Loucy (cell line): ENCODE results near the gene SEPSECS.

ENCODE experiments used
- H2AFZ ChIP-seq: fragments of 200-600 bp; sonication (generic); 2 replicates; pipeline ENCODE4 v1.6.0; 2016; ENCODE audit warnings: antibody characterized with exemption, mild to moderate bottlenecking, low read length, moderate library complexity
- H3F3A ChIP-seq: fragments of 200-600 bp; 2 replicates; pipeline ENCODE4 v1.6.0; 2016; ENCODE audit warnings: antibody characterized with exemption, low read depth, mild to moderate bottlenecking
- H3K27me3 ChIP-seq: fragments of 200-600 bp; sonication (generic); 2 replicates; pipeline ENCODE4 v1.6.1; 2014; ENCODE audit warnings: low read length, mild to moderate bottlenecking; ENCODE audit not compliant: insufficient read depth, poor library complexity, severe bottlenecking
- H3K36me3 ChIP-seq: fragments of 200-600 bp; sonication (generic); 2 replicates; pipeline ENCODE4 v1.6.1; 2016; ENCODE audit warnings: low read length; ENCODE audit not compliant: insufficient read depth
- H3K4me1 ChIP-seq: fragments of 200-600 bp; sonication (generic); 2 replicates; pipeline ENCODE4 v1.5.1; 2014; ENCODE audit warnings: low read length, mild to moderate bottlenecking; ENCODE audit not compliant: insufficient read depth, poor library complexity, severe bottlenecking
- H3K4me2 ChIP-seq: fragments of 200-600 bp; sonication (generic); 2 replicates; pipeline ENCODE4 v1.6.0; 2014; ENCODE audit warnings: antibody characterized with exemption, low read length, low read depth, mild to moderate bottlenecking; ENCODE audit not compliant: poor library complexity, severe bottlenecking
- H3K4me3 ChIP-seq: fragments of 200-600 bp; sonication (generic); 2 replicates; pipeline ENCODE4 v1.5.1; 2014; ENCODE audit warnings: low read length, mild to moderate bottlenecking, mixed read lengths; ENCODE audit not compliant: poor library complexity, severe bottlenecking
- H3K79me2 ChIP-seq: fragments of 200-600 bp; sonication (generic); 2 replicates; pipeline ENCODE4 v1.6.1; 2014; ENCODE audit warnings: low read length; ENCODE audit not compliant: insufficient read depth
- H3K9ac ChIP-seq: fragments of 200-600 bp; sonication (generic); 2 replicates; pipeline ENCODE4 v1.6.0; 2014; ENCODE audit warnings: mild to moderate bottlenecking, low read depth, low read length, moderate library complexity; ENCODE audit not compliant: poor library complexity, severe bottlenecking
- H3K9me2 ChIP-seq: fragments of 200-600 bp; sonication (generic); replicated peaks from 2 replicates; pipeline ENCODE4 v1.6.1; 2016; ENCODE audit warnings: low read depth, low read length, mixed read lengths
- H3K9me3 ChIP-seq: fragments of 200-600 bp; sonication (generic); 2 replicates; pipeline ENCODE4 v1.6.1; 2014; ENCODE audit warnings: mild to moderate bottlenecking, antibody characterized with exemption, low read length, low read depth; ENCODE audit not compliant: insufficient read depth
- H4K20me1 ChIP-seq: fragments of 200-600 bp; sonication (generic); 2 replicates; pipeline ENCODE4 v1.6.0; 2014; ENCODE audit warnings: antibody characterized with exemption, low read length, mild to moderate bottlenecking; ENCODE audit not compliant: insufficient read depth, poor library complexity, severe bottlenecking
- CTCF ChIP-seq: fragments of 200-600 bp; sonication (generic); conservative IDR thresholded peaks from 2 replicates; pipeline ENCODE4 v1.5.1; 2014; ENCODE audit warnings: mild to moderate bottlenecking, antibody characterized with exemption, low read length
- EZH2phosphoT487 ChIP-seq: fragments of 200-600 bp; IDR thresholded peaks from 2 replicates; pipeline ENCODE4 v1.6.1; 2018; ENCODE audit warnings: antibody characterized with exemption, mild to moderate bottlenecking, moderate library complexity, borderline replicate concordance

SEPSECS gene

GRCh38 chr4:25131381-25131780, 28.9 kb downstream of the SEPSECS start:
- H3K9me2 ChIP-seq: no peaks in the 10 kb centered on the region
- H4K20me1 ChIP-seq: no peaks in the 10 kb centered on the region
- no peak overlapping the region for H3K9ac ChIP-seq
- no peaks in the 10 kb centered on the region for H3K27me3 ChIP-seq
- H3K79me2 ChIP-seq: no peaks in the 10 kb centered on the region
- H3K36me3 ChIP-seq: peaks cover 17% of the 10 kb centered on the region; the same call in 1 of the 2 replicates
- no peaks in the 10 kb centered on the region for H3K9me3 ChIP-seq
- no peak overlapping the region for H3K4me2 ChIP-seq
- no peak overlapping the region for H2AFZ ChIP-seq
- H3K4me3 ChIP-seq: no peak overlapping the region
- TF ChIP-seq CTCF: no peak
- TF ChIP-seq EZH2phosphoT487: no peak
- H3K4me1 ChIP-seq: peaks cover 3% of the 10 kb centered on the region
- no peaks in the 10 kb centered on the region for H3F3A ChIP-seq

GRCh38 chr4:25129917-25130316, 30.3 kb downstream of the SEPSECS start:
- no peaks in the 10 kb centered on the region for H3K27me3 ChIP-seq
- H3K4me1 ChIP-seq: no peaks in the 10 kb centered on the region
- H3K4me2 ChIP-seq: no peak overlapping the region
- H3K36me3 ChIP-seq: peaks cover 31% of the 10 kb centered on the region; the same call in 1 of the 2 replicates
- H3K9me2 ChIP-seq: no peaks in the 10 kb centered on the region
- H3K9me3 ChIP-seq: no peaks in the 10 kb centered on the region
- TF ChIP-seq CTCF: no peak
- no peak for TF ChIP-seq EZH2phosphoT487
- no peaks in the 10 kb centered on the region for H3F3A ChIP-seq
- no peak overlapping the region for H3K9ac ChIP-seq
- H3K4me3 ChIP-seq: no peak overlapping the region
- H3K79me2 ChIP-seq: no peaks in the 10 kb centered on the region
- no peak overlapping the region for H2AFZ ChIP-seq
- no peaks in the 10 kb centered on the region for H4K20me1 ChIP-seq

GRCh38 chr4:25128671-25129070, 31.6 kb downstream of the SEPSECS start:
- Histone ChIP-seq H3K4me3 (no peak overlapping the region), H2AFZ (no peak overlapping the region), H3K36me3 (peaks cover 42% of the 10 kb centered on the region; the same call in 1 of the 2 replicates), H3K4me2 (no peak overlapping the region), H3K4me1 (no peaks in the 10 kb centered on the region), H3K9ac (no peak overlapping the region), H3K79me2 (no peaks in the 10 kb centered on the region), H3K27me3 (no peaks in the 10 kb centered on the region), H4K20me1 (no peaks in the 10 kb centered on the region), H3K9me3 (no peaks in the 10 kb centered on the region), H3K9me2 (no peaks in the 10 kb centered on the region), H3F3A (no peaks in the 10 kb centered on the region)
- TF ChIP-seq CTCF (no peak), EZH2phosphoT487 (no peak)
